ENCODE results near the gene SCP2. TPM values are rescaled to one million over a fixed set of nuclear protein-coding genes. Genes with fewer than 3 reads are reported as not detected.

Gene SCP2
- total RNA-seq, 2 experiments from 2014 or later: 63.9 to 75.5 TPM

DNA sequence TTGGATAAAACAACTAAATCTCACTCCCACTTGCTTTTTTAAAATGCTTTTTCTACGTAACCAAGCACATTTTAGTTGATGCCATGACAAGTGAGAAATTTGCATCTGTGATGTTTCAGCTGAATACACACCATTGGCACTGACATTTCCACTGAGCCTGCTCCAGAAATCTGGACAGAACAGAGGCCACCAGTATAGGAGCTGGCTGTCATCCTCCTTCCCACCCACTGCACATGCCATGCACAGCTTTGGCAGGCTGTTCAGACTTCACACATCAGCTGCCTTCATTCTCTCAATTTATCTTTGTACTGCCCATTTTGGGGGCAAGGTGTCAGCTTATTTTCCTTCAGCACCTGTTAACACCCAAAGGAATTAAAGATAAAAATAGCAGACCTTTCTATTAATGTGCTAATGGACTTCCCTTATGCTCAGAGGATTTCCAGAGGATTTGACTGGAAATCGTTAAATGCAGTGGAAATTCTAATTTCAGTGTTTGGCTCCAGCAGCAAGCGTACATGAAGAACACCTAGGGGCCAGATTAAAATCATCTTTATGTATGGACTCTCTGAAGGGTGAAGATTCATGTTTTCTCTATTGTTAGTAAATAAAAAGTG, 122.0 kb downstream of the SCP2 start:
- peaks cover 5% of the 10 kb centered on the region; the same call in 1 of the 2 replicates for H3K36me3 ChIP-seq (ENCODE audit: insufficient read depth, low read length)
- H2AFZ ChIP-seq (ENCODE audit: low read length): no peak overlapping the region
- H4K20me1 ChIP-seq (ENCODE audit: insufficient read depth, low read length): no peaks in the 10 kb centered on the region
- intact Hi-C loops (cut with micrococcal nuclease; ENCODE audit: unreplicated experiment): no loop called here
- CTCF ChIA-PET (ENCODE audit: unreplicated experiment): no interaction called here
- POLR2A ChIA-PET: interaction anchor here (0.5 to 0.9 kb wide), 3 partner anchors 8 to 917 kb away, joined by 3 read pairs; no protein-coding TSS in a partner anchor
- no peak for DNase-seq (ENCODE audit: low spot score)
- TF ChIP-seq CTCF (conservative IDR thresholded peaks at IDR 0.05; ENCODE audit: low read length): no peak
- TF ChIP-seq EZH2phosphoT487 (IDR thresholded peaks at IDR 0.05; ENCODE audit: borderline replicate concordance, low read depth, low read length): no peak
- H3K79me2 ChIP-seq (ENCODE audit: insufficient read depth, low read depth, low read length): no peaks in the 10 kb centered on the region
- no peaks in the 10 kb centered on the region for H3K9me2 ChIP-seq (ENCODE audit: insufficient read depth, low read length)
- H3K4me2 ChIP-seq (ENCODE audit: low read length): no peak overlapping the region
- no TSS peak for BruUV-seq (replicated peaks)
- no peaks in the 10 kb centered on the region for H3K4me1 ChIP-seq (ENCODE audit: insufficient read depth, low read length, poor library complexity, severe bottlenecking)
- no peak overlapping the region for H3K27ac ChIP-seq (ENCODE audit: low read depth, low read length, poor library complexity, severe bottlenecking)
- H3K9me3 ChIP-seq (ENCODE audit: low read length): no peaks in the 10 kb centered on the region
- H3K4me3 ChIP-seq (ENCODE audit: low read depth, low read length, poor library complexity, severe bottlenecking): no peak overlapping the region

DNA sequence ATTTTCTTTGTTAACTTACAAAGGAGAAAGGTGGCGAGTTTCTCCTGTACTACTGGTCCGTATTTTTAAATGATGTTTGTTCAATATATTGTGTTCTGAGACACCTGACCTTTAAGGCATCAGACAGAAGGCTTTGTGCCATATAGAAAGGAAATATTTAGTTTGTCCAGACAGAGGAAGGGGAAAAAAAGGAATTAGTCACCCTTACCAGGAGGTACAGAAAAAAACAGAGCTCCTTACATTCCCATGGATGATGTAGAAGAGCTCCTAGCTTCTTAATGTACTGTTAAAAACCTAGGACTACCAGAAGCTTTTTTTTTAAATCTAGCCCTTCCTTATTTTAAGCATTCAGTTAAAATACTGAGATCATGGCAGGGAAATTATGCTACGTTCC, 122.5 kb downstream of the SCP2 start:
- H3K9me3 ChIP-seq (ENCODE audit: low read length): no peaks in the 10 kb centered on the region
- H3K4me1 ChIP-seq (ENCODE audit: insufficient read depth, low read length, poor library complexity, severe bottlenecking): no peaks in the 10 kb centered on the region
- H3K27ac ChIP-seq (ENCODE audit: low read depth, low read length, poor library complexity, severe bottlenecking): no peak overlapping the region
- CTCF ChIA-PET (ENCODE audit: unreplicated experiment): no interaction called here
- POLR2A ChIA-PET: interaction anchor here (0.5 to 0.9 kb wide), 2 partner anchors 35 to 918 kb away, joined by 3 read pairs; no protein-coding TSS in a partner anchor
- H3K4me3 ChIP-seq (ENCODE audit: low read depth, low read length, poor library complexity, severe bottlenecking): no peak overlapping the region
- intact Hi-C loops (cut with micrococcal nuclease; ENCODE audit: unreplicated experiment): no loop called here
- BruUV-seq (replicated peaks): no TSS peak
- no peak overlapping the region for H3K4me2 ChIP-seq (ENCODE audit: low read length)
- H3K9me2 ChIP-seq (ENCODE audit: insufficient read depth, low read length): no peaks in the 10 kb centered on the region
- H3K36me3 ChIP-seq (ENCODE audit: insufficient read depth, low read length): peaks cover 5% of the 10 kb centered on the region; the same call in 1 of the 2 replicates
- H2AFZ ChIP-seq (ENCODE audit: low read length): no peak overlapping the region
- no peak for TF ChIP-seq EZH2phosphoT487 (IDR thresholded peaks at IDR 0.05; ENCODE audit: borderline replicate concordance, low read depth, low read length)
- TF ChIP-seq CTCF (conservative IDR thresholded peaks at IDR 0.05; ENCODE audit: low read length): no peak
- H4K20me1 ChIP-seq (ENCODE audit: insufficient read depth, low read length): no peaks in the 10 kb centered on the region
- H3K79me2 ChIP-seq (ENCODE audit: insufficient read depth, low read depth, low read length): no peaks in the 10 kb centered on the region
- DNase-seq (ENCODE audit: low spot score): no peak

GRCh38 chr1:53050310-53050709, 123.2 kb downstream of the SCP2 start:
- POLR2A ChIA-PET: no interaction called here
- CTCF ChIA-PET (ENCODE audit: unreplicated experiment): no interaction called here
- peaks cover 5% of the 10 kb centered on the region; the same call in 1 of the 2 replicates for H3K36me3 ChIP-seq (ENCODE audit: insufficient read depth, low read length)
- DNase-seq (ENCODE audit: low spot score): no peak
- BruUV-seq (replicated peaks): no TSS peak
- no peaks in the 10 kb centered on the region for H4K20me1 ChIP-seq (ENCODE audit: insufficient read depth, low read length)
- no peak overlapping the region for H3K4me3 ChIP-seq (ENCODE audit: low read depth, low read length, poor library complexity, severe bottlenecking)
- TF ChIP-seq CTCF (conservative IDR thresholded peaks at IDR 0.05; ENCODE audit: low read length) (no peak), EZH2phosphoT487 (IDR thresholded peaks at IDR 0.05; ENCODE audit: borderline replicate concordance, low read depth, low read length) (no peak)
- no peak overlapping the region for H2AFZ ChIP-seq (ENCODE audit: low read length)
- H3K27ac ChIP-seq (ENCODE audit: low read depth, low read length, poor library complexity, severe bottlenecking): no peak overlapping the region
- H3K4me2 ChIP-seq (ENCODE audit: low read length): no peak overlapping the region
- no peaks in the 10 kb centered on the region for H3K4me1 ChIP-seq (ENCODE audit: insufficient read depth, low read length, poor library complexity, severe bottlenecking)
- no peaks in the 10 kb centered on the region for H3K9me2 ChIP-seq (ENCODE audit: insufficient read depth, low read length)
- H3K79me2 ChIP-seq (ENCODE audit: insufficient read depth, low read depth, low read length): no peaks in the 10 kb centered on the region
- intact Hi-C loops (cut with micrococcal nuclease; ENCODE audit: unreplicated experiment): loop anchor here (10.0 kb wide), 1 partner anchor 146 kb away; no protein-coding TSS in a partner anchor
- no peaks in the 10 kb centered on the region for H3K9me3 ChIP-seq (ENCODE audit: low read length)

Measured in OCI-LY7 (cell line).